ENCODE measurements around the gene ZEB2. TPM values are rescaled to one million over a fixed set of nuclear protein-coding genes. Genes with fewer than 3 reads are reported as not detected.
A peak's percentile ranks its signal among the peaks of the same experiment; 100 is the strongest.

The ZEB2 gene
- total RNA-seq, 1 donor from 2014 or later: 139 TPM

- H3K4me3 Mint-ChIP-seq (ENCODE audit: unreplicated experiment): no peak overlapping the region
Observed at GRCh38 chr2:144502369-144502768, 17.6 kb downstream of the ZEB2 start.

GRCh38 chr2:144501627-144502026 is 18.3 kb downstream of the ZEB2 start:
- no peak for TF ChIP-seq CTCF (IDR thresholded peaks at IDR 0.05)
- no peak overlapping the region for H3K27ac Mint-ChIP-seq (ENCODE audit: unreplicated experiment)

More at GRCh38 chr2:144502369-144502768, 17.6 kb downstream of the ZEB2 start:
- Mint-ChIP-seq H3K4me1 (ENCODE audit: unreplicated experiment) (peaks cover 58% of the 10 kb centered on the region), H3K27me3 (ENCODE audit: unreplicated experiment) (no peaks in the 10 kb centered on the region), H3K9me3 (ENCODE audit: unreplicated experiment) (no peaks in the 10 kb centered on the region), H3K27ac (ENCODE audit: unreplicated experiment) (peak overlapping the region; percentile 14), H3K36me3 (ENCODE audit: unreplicated experiment) (peaks cover 22% of the 10 kb centered on the region)
- TF ChIP-seq CTCF (IDR thresholded peaks at IDR 0.05): no peak
- no peak for DNase-seq (ENCODE audit: extremely low spot score, unreplicated experiment)

GRCh38 chr2:144501118-144501517 is 18.8 kb downstream of the ZEB2 start:
- Mint-ChIP-seq H3K27me3 (ENCODE audit: unreplicated experiment) (no peaks in the 10 kb centered on the region), H3K36me3 (ENCODE audit: unreplicated experiment) (peaks cover 23% of the 10 kb centered on the region), H3K27ac (ENCODE audit: unreplicated experiment) (peak overlapping the region; percentile 11), H3K4me1 (ENCODE audit: unreplicated experiment) (peaks cover 57% of the 10 kb centered on the region), H3K9me3 (ENCODE audit: unreplicated experiment) (no peaks in the 10 kb centered on the region), H3K4me3 (ENCODE audit: unreplicated experiment) (no peak overlapping the region)
- TF ChIP-seq CTCF (IDR thresholded peaks at IDR 0.05): no peak
- DNase-seq (ENCODE audit: extremely low spot score, unreplicated experiment): no peak

More at GRCh38 chr2:144501627-144502026, 18.3 kb downstream of the ZEB2 start:
- Mint-ChIP-seq H3K27me3 (ENCODE audit: unreplicated experiment) (no peaks in the 10 kb centered on the region), H3K36me3 (ENCODE audit: unreplicated experiment) (peaks cover 23% of the 10 kb centered on the region), H3K9me3 (ENCODE audit: unreplicated experiment) (no peaks in the 10 kb centered on the region), H3K4me1 (ENCODE audit: unreplicated experiment) (peaks cover 57% of the 10 kb centered on the region), H3K4me3 (ENCODE audit: unreplicated experiment) (no peak overlapping the region)
- DNase-seq (ENCODE audit: extremely low spot score, unreplicated experiment): no peak

GRCh38 chr2:144500563-144500962 is 19.4 kb downstream of the ZEB2 start:
- H3K36me3 Mint-ChIP-seq (ENCODE audit: unreplicated experiment): peaks cover 26% of the 10 kb centered on the region
- peak overlapping the region; percentile 25 for H3K27ac Mint-ChIP-seq (ENCODE audit: unreplicated experiment)
- H3K4me1 Mint-ChIP-seq (ENCODE audit: unreplicated experiment): peaks cover 58% of the 10 kb centered on the region
- no peak for DNase-seq (ENCODE audit: extremely low spot score, unreplicated experiment)
- no peaks in the 10 kb centered on the region for H3K9me3 Mint-ChIP-seq (ENCODE audit: unreplicated experiment)
- no peaks in the 10 kb centered on the region for H3K27me3 Mint-ChIP-seq (ENCODE audit: unreplicated experiment)
- TF ChIP-seq CTCF (IDR thresholded peaks at IDR 0.05): no peak
- no peak overlapping the region for H3K4me3 Mint-ChIP-seq (ENCODE audit: unreplicated experiment)

GRCh38 chr2:144498277-144498676 is 21.6 kb downstream of the ZEB2 start:
- peak overlapping the region; percentile 56 for H3K27ac Mint-ChIP-seq (ENCODE audit: unreplicated experiment)
- no peak overlapping the region for H3K4me3 Mint-ChIP-seq (ENCODE audit: unreplicated experiment)
- H3K4me1 Mint-ChIP-seq (ENCODE audit: unreplicated experiment): peaks cover 52% of the 10 kb centered on the region
- no peak for TF ChIP-seq CTCF (IDR thresholded peaks at IDR 0.05)
- H3K36me3 Mint-ChIP-seq (ENCODE audit: unreplicated experiment): peaks cover 26% of the 10 kb centered on the region
- no peaks in the 10 kb centered on the region for H3K9me3 Mint-ChIP-seq (ENCODE audit: unreplicated experiment)
- no peaks in the 10 kb centered on the region for H3K27me3 Mint-ChIP-seq (ENCODE audit: unreplicated experiment)
- DNase-seq (ENCODE audit: extremely low spot score, unreplicated experiment): no peak
